Trophoblast cell (in vitro differentiated cells and primary cell): ENCODE data around the gene DDOST.

Experiments
- DNase-seq, 2 donors: peaks; one replicate each; pipeline ENCODE4 v3.0.0-alpha.2; 2016
- H2AFZ ChIP-seq: 2 replicates; pipeline ENCODE4 v1.6.1; 2013; ENCODE audit warnings: low read length, moderate library complexity, mild to moderate bottlenecking; ENCODE audit not compliant: insufficient read depth, poor library complexity
- H2AK5ac ChIP-seq: 2 replicates; pipeline ENCODE4 v1.6.1; 2013; ENCODE audit warnings: mild to moderate bottlenecking, low read length
- H2BK120ac ChIP-seq: 2 replicates; pipeline ENCODE4 v1.6.1; 2013; ENCODE audit warnings: low read length, mild to moderate bottlenecking, moderate library complexity; ENCODE audit not compliant: insufficient read depth, poor library complexity
- H2BK12ac ChIP-seq: 2 replicates; pipeline ENCODE4 v1.6.1; 2013; ENCODE audit warnings: mild to moderate bottlenecking, low read length, moderate library complexity
- H2BK5ac ChIP-seq: 2 replicates; pipeline ENCODE4 v1.6.1; 2013; ENCODE audit warnings: low read length, low read depth, moderate library complexity, mild to moderate bottlenecking; ENCODE audit not compliant: poor library complexity
- H3K14ac ChIP-seq: 2 replicates; pipeline ENCODE4 v1.6.1; 2013; ENCODE audit warnings: mild to moderate bottlenecking, low read length
- H3K18ac ChIP-seq: 2 replicates; pipeline ENCODE4 v1.6.1; 2013; ENCODE audit warnings: mild to moderate bottlenecking, low read length
- H3K23ac ChIP-seq: 2 replicates; pipeline ENCODE4 v1.6.1; 2013; ENCODE audit warnings: low read length
- H3K27ac ChIP-seq: 2 replicates; pipeline ENCODE4 v1.5.1; 2013; ENCODE audit warnings: low read depth, mild to moderate bottlenecking, inconsistent platforms, low read length, moderate library complexity
- H3K27me3 ChIP-seq: 2 replicates; pipeline ENCODE4 v1.6.1; 2013; ENCODE audit warnings: inconsistent platforms, mild to moderate bottlenecking, low read length, moderate library complexity; ENCODE audit not compliant: insufficient read depth
- H3K36me3 ChIP-seq, 2 experiments: 1 replicate in 1 of 2; 2 replicates in 1 of 2; pipeline ENCODE4 v1.6.1; 2013; ENCODE audit warnings: low read length in 2 of 2, mild to moderate bottlenecking in 2 of 2, moderate library complexity in 1 of 2; ENCODE audit not compliant: insufficient read depth in 2 of 2, control insufficient read depth in 1 of 2
- H3K4ac ChIP-seq: 2 replicates; pipeline ENCODE4 v1.6.1; 2013; ENCODE audit warnings: low read depth, mild to moderate bottlenecking, low read length, moderate library complexity
- H3K4me1 ChIP-seq, 2 experiments: 1 replicate in 1 of 2; 2 replicates in 1 of 2; pipeline ENCODE4 v1.6.1; 2013; ENCODE audit warnings: low read length in 2 of 2, mild to moderate bottlenecking in 2 of 2, moderate library complexity in 1 of 2; ENCODE audit not compliant: insufficient read depth in 2 of 2, control insufficient read depth in 1 of 2
- H3K4me2 ChIP-seq: 2 replicates; pipeline ENCODE4 v1.6.1; 2013; ENCODE audit warnings: inconsistent platforms, mild to moderate bottlenecking, low read length, moderate library complexity
- H3K4me3 ChIP-seq: 2 replicates; pipeline ENCODE4 v1.5.1; 2013; ENCODE audit warnings: mild to moderate bottlenecking, low read depth, low read length, inconsistent platforms
- H3K79me1 ChIP-seq: one replicate; pipeline ENCODE4 v1.6.1; 2013; ENCODE audit warnings: low read length
- H3K79me2 ChIP-seq: 2 replicates; pipeline ENCODE4 v1.6.1; 2013; ENCODE audit warnings: low read length, mild to moderate bottlenecking; ENCODE audit not compliant: control insufficient read depth, insufficient read depth, poor library complexity
- H3K9ac ChIP-seq: 2 replicates; pipeline ENCODE4 v1.6.1; 2013; ENCODE audit warnings: mild to moderate bottlenecking, low read length
- H3K9me3 ChIP-seq: 2 replicates; pipeline ENCODE4 v1.6.1; 2013; ENCODE audit warnings: low read depth, mild to moderate bottlenecking, control low read depth, inconsistent platforms, low read length; ENCODE audit not compliant: insufficient read depth
- H4K12ac ChIP-seq: 2 replicates; pipeline ENCODE4 v1.6.1; 2013; ENCODE audit warnings: low read depth, mild to moderate bottlenecking, low read length, moderate library complexity
- H4K8ac ChIP-seq: 2 replicates; pipeline ENCODE4 v1.6.1; 2013; ENCODE audit warnings: low read depth, mild to moderate bottlenecking, low read length, moderate library complexity
- H4K91ac ChIP-seq: one replicate; pipeline ENCODE4 v1.6.1; 2013; ENCODE audit warnings: low read depth, mild to moderate bottlenecking, low read length, moderate library complexity
- WGBS: extraction: QIAGEN DNeasy Blood & Tissue Kit; methylation state at CpG from one replicate; pipeline ENCODE4 v1.1.7; 2013; ENCODE audit warnings: missing lambda C conversion rate; ENCODE audit not compliant: insufficient read length, insufficient coverage; ENCODE audit errors: extremely low coverage; 5-methylcytosine and 5-hydroxymethylcytosine counted together

The DDOST gene

GRCh38 chr1:20657024-20657423 is 4.1 kb downstream of the DDOST start:
- Histone ChIP-seq H2AK5ac (no peak overlapping the region), H2AFZ (no peak overlapping the region), H2BK5ac (no peak overlapping the region), H3K9me3 (peaks cover 2% of the 10 kb centered on the region), H3K27ac (no peak overlapping the region), H3K23ac (no peak overlapping the region), H2BK120ac (no peak overlapping the region), H3K79me2 (peaks cover 9% of the 10 kb centered on the region), H3K18ac (no peak overlapping the region), H4K91ac (no peak overlapping the region), H3K27me3 (no peaks in the 10 kb centered on the region), H3K14ac (no peak overlapping the region), H4K12ac (no peak overlapping the region), H4K8ac (no peak overlapping the region), H3K4me3 (no peak overlapping the region), H2BK12ac (no peak overlapping the region), H3K36me3 (peaks cover 47 to 59% of the 10 kb centered on the region in 2 experiments), H3K9ac (no peak overlapping the region), H3K79me1 (peaks cover 7% of the 10 kb centered on the region), H3K4me1 (peaks cover 3 to 9% of the 10 kb centered on the region in 2 experiments), H3K4me2 (no peak overlapping the region), H3K4ac (no peak overlapping the region)
- no peak for DNase-seq
- WGBS = no CpG with 5 or more reads among the region's 12 CpGs

GRCh38 chr1:20654104-20654690 is 7.0 kb downstream of the DDOST start:
- peaks cover 60 to 71% of the 10 kb centered on the region in 2 experiments for H3K36me3 ChIP-seq
- H4K8ac ChIP-seq = no peak overlapping the region
- no CpG with 5 or more reads among the region's 20 CpGs for WGBS
- H4K91ac ChIP-seq = no peak overlapping the region
- no peak overlapping the region for H2BK12ac ChIP-seq
- H3K4me1 ChIP-seq = no peaks in the 10 kb centered on the region
- no peaks in the 10 kb centered on the region for H3K79me1 ChIP-seq
- no peaks in the 10 kb centered on the region for H3K27me3 ChIP-seq
- H3K4me3 ChIP-seq = no peak overlapping the region
- H3K9ac ChIP-seq = no peak overlapping the region
- H3K4ac ChIP-seq = no peak overlapping the region
- H2BK120ac ChIP-seq = no peak overlapping the region
- H2AFZ ChIP-seq = no peak overlapping the region
- H3K18ac ChIP-seq = no peak overlapping the region
- no peak overlapping the region for H3K4me2 ChIP-seq
- no peak overlapping the region for H3K23ac ChIP-seq
- H3K14ac ChIP-seq = no peak overlapping the region
- H2AK5ac ChIP-seq = no peak overlapping the region
- no peak overlapping the region for H4K12ac ChIP-seq
- no peak overlapping the region for H3K27ac ChIP-seq
- H3K79me2 ChIP-seq = no peaks in the 10 kb centered on the region
- H3K9me3 ChIP-seq = no peaks in the 10 kb centered on the region
- no peak for DNase-seq
- no peak overlapping the region for H2BK5ac ChIP-seq

GRCh38 chr1:20652300-20652699 is 8.9 kb downstream of the DDOST start:
- H3K9me3 ChIP-seq = no peaks in the 10 kb centered on the region
- H3K14ac ChIP-seq = no peak overlapping the region

GRCh38 chr1:20648946-20649345 is 12.2 kb downstream of the DDOST start:
- Histone ChIP-seq H3K4me3 (no peak overlapping the region), H4K12ac (no peak overlapping the region), H3K4ac (no peak overlapping the region), H3K36me3 (peaks cover 45 to 55% of the 10 kb centered on the region in 2 experiments), H3K18ac (no peak overlapping the region), H2AFZ (no peak overlapping the region), H2AK5ac (no peak overlapping the region), H4K8ac (no peak overlapping the region), H4K91ac (no peak overlapping the region), H3K4me2 (no peak overlapping the region), H3K14ac (no peak overlapping the region), H2BK120ac (no peak overlapping the region), H2BK12ac (no peak overlapping the region), H3K27ac (no peak overlapping the region), H3K9me3 (no peaks in the 10 kb centered on the region), H3K4me1 (no peaks in the 10 kb centered on the region), H3K23ac (no peak overlapping the region), H3K79me2 (no peaks in the 10 kb centered on the region), H3K79me1 (no peaks in the 10 kb centered on the region), H2BK5ac (no peak overlapping the region), H3K27me3 (no peaks in the 10 kb centered on the region), H3K9ac (no peak overlapping the region)
- no peak for DNase-seq
- no CpG with 5 or more reads among the region's 15 CpGs for WGBS

More at GRCh38 chr1:20652300-20652699, 8.9 kb downstream of the DDOST start:
- Histone ChIP-seq H3K4ac (no peak overlapping the region), H3K4me3 (no peak overlapping the region), H2AFZ (no peak overlapping the region), H2AK5ac (no peak overlapping the region), H3K36me3 (peaks cover 65 to 75% of the 10 kb centered on the region in 2 experiments), H4K8ac (no peak overlapping the region), H3K79me1 (no peaks in the 10 kb centered on the region), H3K4me1 (no peaks in the 10 kb centered on the region), H3K4me2 (no peak overlapping the region), H3K23ac (no peak overlapping the region), H2BK5ac (no peak overlapping the region), H3K9ac (no peak overlapping the region), H2BK12ac (no peak overlapping the region), H4K12ac (no peak overlapping the region), H2BK120ac (no peak overlapping the region), H4K91ac (no peak overlapping the region), H3K27ac (no peak overlapping the region), H3K79me2 (no peaks in the 10 kb centered on the region), H3K18ac (no peak overlapping the region), H3K27me3 (no peaks in the 10 kb centered on the region)
- DNase-seq = no peak
- no CpG with 5 or more reads among the region's 15 CpGs for WGBS
